T follicular helper cell (primary cell): ENCODE data around the gene MMP24.
"Not testable (repeated sequence)": the region's sequence is repeated elsewhere in the genome, so short reads cannot be mapped to it uniquely, and the experiment has no call there.

Source experiments
- DNase-seq: peaks from one replicate; pipeline ENCODE4 v3.0.0-alpha.2; 2020; ENCODE audit warnings: low read depth
- total RNA-seq, 2 experiments: gene quantifications; one replicate each; lab custom pipeline; 2026; lab: John Stamatoyannopoulos, UW

The MMP24 gene
- total RNA-seq, result 0 to 1.7 reads per million in 2 experiments

DNA sequence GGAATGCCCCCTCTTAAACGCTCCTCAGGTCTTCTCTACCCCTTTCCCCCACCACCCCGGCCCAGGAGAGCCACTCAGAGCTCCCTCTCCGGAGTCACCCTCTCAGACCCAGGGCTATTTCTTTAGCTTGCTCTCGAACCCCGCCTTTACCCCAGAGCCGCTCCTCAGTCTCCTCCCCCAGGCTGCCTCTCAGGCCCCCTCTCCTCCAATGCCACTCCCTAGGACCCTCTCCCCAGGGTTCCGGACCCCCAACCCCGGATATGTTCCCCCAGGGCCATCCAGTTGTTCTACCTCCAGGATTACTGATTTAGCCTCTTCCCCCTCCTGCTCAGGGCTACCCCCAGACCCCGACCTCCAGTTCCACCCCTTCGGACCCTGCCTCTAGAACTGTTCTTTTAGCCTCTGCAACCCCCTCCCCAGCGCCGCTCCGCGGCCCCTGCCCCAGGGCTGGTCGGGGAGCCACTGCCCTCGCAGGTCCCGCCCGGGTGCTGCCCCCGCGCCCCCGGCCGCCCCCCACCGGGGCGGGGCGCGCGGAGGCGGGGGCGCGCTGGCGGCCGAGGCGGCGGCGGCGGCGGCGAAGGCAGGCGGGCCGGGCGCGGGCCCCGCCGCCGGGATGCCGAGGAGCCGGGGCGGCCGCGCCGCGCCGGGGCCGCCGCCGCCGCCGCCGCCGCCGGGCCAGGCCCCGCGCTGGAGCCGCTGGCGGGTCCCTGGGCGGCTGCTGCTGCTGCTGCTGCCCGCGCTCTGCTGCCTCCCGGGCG, at the start of gene MMP24:
TSS of gene MMP24 (plus strand) at position 565 of the 758 bp plus-strand sequence. CDS start at position 614, 49 bp downstream.
- no peak for DNase-seq

DNA sequence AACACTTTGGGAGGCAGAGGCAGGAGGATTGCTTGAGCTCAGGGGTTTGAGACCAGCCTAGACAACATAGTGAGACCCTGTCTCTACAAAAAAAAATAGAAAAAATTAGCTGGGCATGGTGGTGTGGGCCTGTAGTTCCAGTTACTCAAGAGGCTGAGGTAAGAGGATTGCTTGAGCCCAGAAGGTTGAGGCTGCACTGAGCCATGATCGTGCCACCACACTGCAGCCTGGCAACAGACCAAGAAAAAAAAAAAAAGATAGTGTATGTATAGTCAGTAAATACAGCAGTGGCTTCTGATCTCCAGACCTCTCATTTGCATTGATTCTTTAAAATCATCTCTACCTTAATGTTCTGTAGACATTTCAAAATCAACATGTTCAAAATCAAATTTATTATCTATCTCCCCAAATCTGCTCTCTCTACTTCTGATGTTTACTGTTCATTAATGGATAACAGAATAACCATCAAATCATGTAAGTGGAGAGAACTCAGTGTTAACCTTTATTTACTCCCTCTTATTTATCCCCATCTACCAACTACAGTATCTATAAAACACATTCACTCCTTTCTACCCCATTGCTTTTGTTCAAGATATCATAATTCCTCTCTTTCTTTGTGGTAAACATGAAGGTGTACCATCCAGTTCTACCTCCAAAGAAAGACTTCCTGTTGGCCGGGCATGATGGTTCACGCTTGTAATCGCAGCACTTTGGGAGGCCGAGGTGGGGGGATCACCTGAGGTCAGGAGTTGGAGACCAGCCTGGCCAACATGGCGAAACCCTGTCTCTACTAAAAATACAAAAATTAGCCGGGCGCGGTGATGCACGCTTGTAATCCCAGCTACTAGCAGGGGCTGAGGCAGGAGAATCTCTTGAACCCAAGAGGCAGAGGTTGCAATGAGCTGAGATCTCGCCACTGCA, 46.9 kb upstream of the MMP24 start:
- DNase-seq, result no peak

DNA sequence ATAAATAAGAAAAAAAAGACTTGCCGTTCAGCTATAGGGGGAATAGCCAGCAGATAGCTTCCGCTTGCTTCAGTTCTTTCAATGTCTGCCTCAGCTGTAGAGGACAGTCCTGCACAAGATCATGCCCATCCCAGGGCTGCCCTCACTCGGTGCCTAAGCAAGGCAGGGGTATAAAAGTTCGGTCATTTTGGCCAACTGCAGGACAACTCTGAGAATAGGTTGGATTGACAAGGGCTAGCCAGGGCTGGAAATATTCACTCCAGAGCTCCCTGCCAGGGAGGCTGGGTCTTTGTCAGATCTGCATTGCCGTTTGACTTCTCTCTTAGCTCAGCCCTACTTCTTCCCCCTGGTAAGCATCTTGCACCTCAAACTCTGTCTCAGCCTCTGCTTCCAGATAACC, 46.2 kb upstream of the MMP24 start:
- no peak for DNase-seq

DNA sequence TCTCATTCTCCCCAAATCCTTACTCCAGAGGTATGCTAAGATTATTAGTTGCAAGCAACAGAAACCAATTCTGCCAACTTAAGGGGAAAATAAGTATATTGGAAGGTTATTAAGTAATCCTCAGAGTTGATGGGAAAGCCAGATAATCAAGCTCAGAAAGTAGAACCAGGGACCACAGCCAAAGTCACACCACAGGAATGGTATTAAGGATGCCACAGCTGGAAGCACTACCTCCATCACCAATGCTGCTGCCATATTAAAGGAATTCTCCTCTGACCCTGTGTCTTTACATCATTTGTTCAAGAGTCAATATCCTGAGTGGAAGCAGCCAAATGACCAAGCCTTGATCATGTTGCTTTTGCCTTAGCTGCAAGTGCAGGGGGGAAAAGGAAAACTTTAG, 44.8 kb upstream of the MMP24 start:
- DNase-seq, result no peak

DNA sequence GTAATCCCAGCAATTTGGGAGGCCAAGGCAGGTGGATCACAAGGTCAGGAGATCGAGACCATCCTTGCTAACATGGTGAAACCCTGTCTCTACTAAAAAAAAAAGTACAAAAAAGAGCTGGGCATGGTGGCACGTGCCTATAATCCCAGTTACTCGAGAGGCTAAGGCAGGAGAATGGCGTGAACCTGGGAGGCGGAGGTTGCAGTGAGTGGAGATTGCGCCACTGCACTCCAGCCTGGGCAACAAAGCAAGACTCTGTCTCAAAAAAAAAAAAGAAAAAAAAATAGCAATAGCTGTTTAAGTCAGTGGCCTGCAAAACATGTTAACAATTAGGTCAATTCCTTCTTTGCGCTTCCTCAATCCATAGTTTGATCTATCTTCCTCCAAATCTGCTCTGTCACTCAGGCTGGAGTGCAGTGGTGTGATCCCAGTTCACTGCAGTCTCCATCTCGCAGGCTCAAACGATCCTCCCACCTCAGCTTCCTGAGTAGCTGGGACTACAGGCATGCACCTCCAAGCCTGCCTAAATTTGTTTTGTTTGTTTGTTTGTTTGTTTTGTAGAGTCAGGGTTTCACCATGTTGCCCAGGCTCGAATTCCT, 39.7 kb upstream of the MMP24 start:
- not testable (repeated sequence) for DNase-seq

GRCh38 chr20:35187584-35188190, 38.8 kb upstream of the MMP24 start:
- DNase-seq, result no peak

- DNase-seq, result not testable (repeated sequence)
These were observed 37.3 kb upstream of the MMP24 start for GRCh38 chr20:35189223-35189622.

DNA sequence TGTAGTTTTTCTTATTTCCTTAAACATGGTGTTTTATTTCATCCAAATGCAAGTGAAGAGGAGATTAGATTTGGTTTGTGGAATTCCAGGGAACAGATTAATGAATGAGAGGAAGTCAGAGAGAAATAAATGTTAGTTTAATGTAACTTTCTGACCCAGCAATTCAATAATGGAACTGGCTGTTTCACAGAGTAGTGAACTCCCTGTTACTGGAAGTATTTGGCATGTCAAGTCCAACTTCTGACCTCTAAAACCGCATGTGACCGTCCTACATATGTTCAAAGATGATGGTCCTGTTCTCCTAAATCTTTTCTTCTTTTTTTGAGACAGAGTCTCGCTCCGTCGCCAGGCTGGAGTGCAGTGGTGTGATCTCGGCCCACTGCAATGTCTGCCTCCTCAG, 35.9 kb upstream of the MMP24 start:
- DNase-seq, result no peak

GRCh38 chr20:35191419-35192117, 34.9 kb upstream of the MMP24 start:
- DNase-seq, result no peak

GRCh38 chr20:35192118-35192872, 34.2 kb upstream of the MMP24 start:
- no peak for DNase-seq

DNA sequence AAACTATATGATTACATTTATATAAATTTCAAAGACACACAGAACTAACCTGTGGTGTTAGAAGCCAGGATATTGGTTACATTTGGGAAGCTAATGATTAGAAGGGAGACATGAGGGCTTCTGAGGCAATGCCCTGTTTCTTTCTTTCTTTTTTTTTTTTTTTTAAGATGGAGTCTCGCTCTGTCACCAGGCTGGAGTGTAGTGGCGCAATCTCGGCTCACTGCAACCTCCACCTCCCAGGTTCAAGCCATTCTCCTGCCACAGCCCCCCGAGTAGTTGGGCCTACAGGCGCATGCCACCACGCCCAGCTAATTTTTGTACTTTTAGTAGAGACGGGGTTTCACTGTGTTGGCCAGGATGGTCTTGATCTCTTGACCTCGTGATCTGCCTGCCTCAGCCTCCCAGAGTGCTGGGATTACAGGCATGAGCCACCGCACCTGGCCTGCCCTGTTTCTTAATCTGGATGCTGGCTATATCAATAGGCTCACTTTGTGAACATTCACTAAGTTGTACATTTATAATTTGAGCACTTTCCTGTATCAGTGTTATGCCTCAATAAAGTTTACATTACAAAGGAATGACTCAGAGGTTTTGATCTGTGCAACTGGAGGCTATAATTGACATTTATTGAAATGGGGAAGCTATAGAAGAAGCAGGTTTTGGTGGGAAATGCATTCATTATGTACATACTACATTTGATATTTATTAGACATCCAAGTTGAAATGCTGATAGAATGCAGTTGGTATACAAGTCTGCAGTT, 33.3 kb upstream of the MMP24 start:
- not testable (repeated sequence) for DNase-seq

DNA sequence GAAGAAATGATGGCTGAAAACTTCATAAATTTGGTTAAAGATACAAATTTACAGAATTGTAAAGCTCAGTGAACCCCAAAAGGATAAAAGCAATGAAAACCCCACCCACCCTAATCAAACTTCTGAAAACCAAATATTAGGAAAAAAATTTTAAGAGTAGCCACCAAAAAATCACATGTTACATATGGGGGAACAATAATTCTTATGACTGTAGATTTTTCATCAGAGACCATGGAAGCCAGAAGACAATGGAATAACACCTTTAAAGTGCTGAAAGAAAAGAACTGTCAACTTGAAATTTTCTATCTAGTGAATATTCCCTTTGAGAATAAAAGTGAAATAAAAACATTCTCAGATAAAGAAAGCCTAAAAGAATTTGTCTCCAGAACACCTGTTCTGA, 30.2 kb upstream of the MMP24 start:
- no peak for DNase-seq

DNA sequence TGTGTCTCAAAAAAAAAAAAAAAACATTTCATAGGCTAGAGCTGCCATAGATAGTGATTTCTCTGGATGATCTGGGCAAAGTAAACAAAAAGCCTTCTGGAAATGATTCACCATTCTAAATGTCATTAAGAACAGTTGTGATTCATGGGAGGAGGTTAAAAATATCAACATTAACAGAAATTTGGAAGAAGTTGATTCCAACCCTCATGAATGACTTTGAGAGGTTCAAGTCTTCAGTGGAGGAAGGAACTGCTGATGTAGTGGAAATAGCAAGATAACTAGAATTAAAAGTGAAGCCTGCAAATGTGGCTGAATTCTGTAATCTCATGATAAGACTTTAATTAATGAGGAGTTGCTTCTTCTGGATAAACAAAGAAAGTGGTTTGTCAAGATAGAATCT, 26.8 kb upstream of the MMP24 start:
- no peak for DNase-seq

DNA sequence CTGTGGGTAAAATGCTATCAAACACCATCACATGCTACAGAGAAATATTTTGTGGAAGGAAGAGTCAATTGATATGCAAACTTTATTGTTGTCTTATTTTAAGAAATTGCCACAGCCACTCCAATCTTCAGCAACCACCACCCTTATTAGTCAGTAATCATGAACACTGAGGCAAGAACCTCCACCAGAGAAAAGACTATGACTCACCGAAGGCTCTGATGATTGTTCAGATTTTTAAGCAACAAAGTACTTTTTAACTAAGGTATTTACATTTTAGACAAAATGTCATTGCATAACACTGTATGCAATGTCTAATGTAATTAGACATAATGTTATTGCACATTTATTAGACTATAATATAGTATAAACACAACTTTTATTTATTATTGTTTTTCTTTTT, 26.2 kb upstream of the MMP24 start:
- DNase-seq, result no peak

- DNase-seq, result not testable (repeated sequence)
These were observed 25.0 kb upstream of the MMP24 start for GRCh38 chr20:35201467-35201866.

- no peak for DNase-seq
These were observed 19.7 kb upstream of the MMP24 start for GRCh38 chr20:35206802-35207201.

- peak; percentile 66 for DNase-seq
These were observed 18.4 kb upstream of the MMP24 start for GRCh38 chr20:35207950-35208611.

GRCh38 chr20:35215066-35215956, 11.2 kb upstream of the MMP24 start:
- DNase-seq, result no peak
